Ramos (cell line): ENCODE data around the gene KCNT1.
"Not testable (repeated sequence)": the region's sequence is repeated elsewhere in the genome, so short reads cannot be mapped to it uniquely, and the experiment has no call there.

Source experiments
- in situ Hi-C: fragments of 300-500 bp; cut with MboI; formaldehyde crosslinking; loops from one replicate; pipeline ENCODE4 v1.14.3; 2022; ENCODE audit warnings: low sequenced_read_pairs; ENCODE audit not compliant: unreplicated experiment

KCNT1 gene

GRCh38 chr9:135671591-135672041 is 30.4 kb upstream of the KCNT1 start:
- in situ Hi-C loops, result no loop called here

- in situ Hi-C loops, result not testable (repeated sequence)
Observed at GRCh38 chr9:135672786-135673185, 29.2 kb upstream of the KCNT1 start.

GRCh38 chr9:135673941-135674340 is 28.0 kb upstream of the KCNT1 start:
- in situ Hi-C loops, result no loop called here

GRCh38 chr9:135674977-135675376 is 27.0 kb upstream of the KCNT1 start:
- in situ Hi-C loops, result no loop called here

GRCh38 chr9:135676891-135677290 is 25.1 kb upstream of the KCNT1 start:
- in situ Hi-C loops, result no loop called here

- in situ Hi-C loops, result no loop called here
Observed at GRCh38 chr9:135677641-135678168, 24.3 kb upstream of the KCNT1 start.

GRCh38 chr9:135678236-135679017 is 23.6 kb upstream of the KCNT1 start:
- in situ Hi-C loops, result no loop called here

- in situ Hi-C loops, result no loop called here
Observed at GRCh38 chr9:135680056-135680455, 21.9 kb upstream of the KCNT1 start.

- in situ Hi-C loops, result no loop called here
Observed at GRCh38 chr9:135681161-135681560, 20.8 kb upstream of the KCNT1 start.

- in situ Hi-C loops, result no loop called here
Observed at GRCh38 chr9:135683401-135684034, 18.5 kb upstream of the KCNT1 start.

GRCh38 chr9:135684691-135685090 is 17.3 kb upstream of the KCNT1 start:
- in situ Hi-C loops, result no loop called here

GRCh38 chr9:135687216-135687615 is 14.8 kb upstream of the KCNT1 start:
- in situ Hi-C loops, result no loop called here

- in situ Hi-C loops, result no loop called here
Observed at GRCh38 chr9:135689011-135689410, 13.0 kb upstream of the KCNT1 start.

GRCh38 chr9:135690836-135691570 is 11.0 kb upstream of the KCNT1 start:
- in situ Hi-C loops, result no loop called here

- in situ Hi-C loops, result no loop called here
Observed at GRCh38 chr9:135692410-135692809, 9.6 kb upstream of the KCNT1 start.

- in situ Hi-C loops, result no loop called here
Observed at GRCh38 chr9:135693265-135693664, 8.7 kb upstream of the KCNT1 start.

GRCh38 chr9:135693771-135694170 is 8.2 kb upstream of the KCNT1 start:
- in situ Hi-C loops, result no loop called here

GRCh38 chr9:135694414-135694813 is 7.6 kb upstream of the KCNT1 start:
- in situ Hi-C loops, result no loop called here

GRCh38 chr9:135695036-135695435 is 6.9 kb upstream of the KCNT1 start:
- in situ Hi-C loops, result no loop called here

- in situ Hi-C loops, result no loop called here
Observed at GRCh38 chr9:135695642-135696041, 6.3 kb upstream of the KCNT1 start.

- in situ Hi-C loops, result no loop called here
Observed at GRCh38 chr9:135696446-135696845, 5.5 kb upstream of the KCNT1 start.
